ENCODE measurements around the gene GIMAP4. TPM values are rescaled to one million over a fixed set of nuclear protein-coding genes. Genes with fewer than 3 reads are reported as not detected.

The GIMAP4 gene
- total RNA-seq, 1 experiment from 2014 or later, result not detected

DNA sequence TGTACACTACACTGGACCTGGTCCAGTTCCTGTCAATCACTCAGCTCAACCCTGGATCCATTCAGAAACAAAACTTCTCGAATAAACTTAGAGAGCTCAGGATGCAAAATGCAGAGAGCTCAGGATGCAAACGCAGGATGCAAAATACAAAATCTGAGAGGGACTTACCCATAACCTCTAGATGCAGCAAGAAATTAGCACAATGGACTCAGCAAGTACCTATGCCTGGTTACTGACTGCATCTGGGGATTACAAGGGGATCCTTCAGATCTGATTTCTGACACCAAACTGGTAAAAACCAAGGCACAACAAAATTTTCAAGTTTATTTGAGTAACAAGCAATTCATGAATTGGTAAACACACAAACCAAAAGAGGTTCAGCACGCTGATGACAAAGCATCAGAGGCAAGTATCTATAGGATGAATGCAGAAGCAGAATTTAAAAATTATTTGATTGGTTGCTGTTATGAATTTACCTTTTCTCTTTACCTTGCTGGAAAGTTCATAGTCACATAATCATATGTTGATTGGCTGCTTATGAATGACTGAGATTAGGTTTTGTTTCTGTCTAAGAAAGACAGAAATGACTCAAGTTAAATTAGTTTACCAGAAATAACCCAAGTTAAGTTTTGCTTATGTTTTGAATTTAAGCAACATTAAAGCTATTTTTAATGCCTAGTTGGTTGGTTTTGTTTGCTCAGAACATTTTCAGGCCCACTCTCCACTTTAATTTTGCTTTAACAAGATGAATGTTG lies 53.6 kb downstream of the GIMAP4 start:
- Mint-ChIP-seq H3K9me3 (ENCODE audit: low read depth, unreplicated experiment) (no peaks in the 10 kb centered on the region), H3K27ac (ENCODE audit: unreplicated experiment) (no peak overlapping the region), H3K4me3 (ENCODE audit: low read depth, unreplicated experiment) (no peak overlapping the region), H3K27me3 (ENCODE audit: unreplicated experiment) (peaks cover 8% of the 10 kb centered on the region), H3K36me3 (ENCODE audit: insufficient read depth, unreplicated experiment) (no peaks in the 10 kb centered on the region), H3K4me1 (ENCODE audit: low read depth, unreplicated experiment) (peaks cover 7% of the 10 kb centered on the region)
- TF ChIP-seq, protein P1, sequence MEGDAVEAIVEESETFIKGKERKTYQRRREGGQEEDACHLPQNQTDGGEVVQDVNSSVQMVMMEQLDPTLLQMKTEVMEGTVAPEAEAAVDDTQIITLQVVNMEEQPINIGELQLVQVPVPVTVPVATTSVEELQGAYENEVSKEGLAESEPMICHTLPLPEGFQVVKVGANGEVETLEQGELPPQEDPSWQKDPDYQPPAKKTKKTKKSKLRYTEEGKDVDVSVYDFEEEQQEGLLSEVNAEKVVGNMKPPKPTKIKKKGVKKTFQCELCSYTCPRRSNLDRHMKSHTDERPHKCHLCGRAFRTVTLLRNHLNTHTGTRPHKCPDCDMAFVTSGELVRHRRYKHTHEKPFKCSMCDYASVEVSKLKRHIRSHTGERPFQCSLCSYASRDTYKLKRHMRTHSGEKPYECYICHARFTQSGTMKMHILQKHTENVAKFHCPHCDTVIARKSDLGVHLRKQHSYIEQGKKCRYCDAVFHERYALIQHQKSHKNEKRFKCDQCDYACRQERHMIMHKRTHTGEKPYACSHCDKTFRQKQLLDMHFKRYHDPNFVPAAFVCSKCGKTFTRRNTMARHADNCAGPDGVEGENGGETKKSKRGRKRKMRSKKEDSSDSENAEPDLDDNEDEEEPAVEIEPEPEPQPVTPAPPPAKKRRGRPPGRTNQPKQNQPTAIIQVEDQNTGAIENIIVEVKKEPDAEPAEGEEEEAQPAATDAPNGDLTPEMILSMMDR (IDR thresholded peaks at IDR 0.05; ENCODE audit: unreplicated experiment), result no peak
- DNase-seq, result no peak
- intact Hi-C loops (cut with micrococcal nuclease; ENCODE audit: unreplicated experiment), result no loop called here
- CTCF ChIA-PET, result no interaction called here
- BruUV-seq (replicated peaks), result no TSS peak

DNA sequence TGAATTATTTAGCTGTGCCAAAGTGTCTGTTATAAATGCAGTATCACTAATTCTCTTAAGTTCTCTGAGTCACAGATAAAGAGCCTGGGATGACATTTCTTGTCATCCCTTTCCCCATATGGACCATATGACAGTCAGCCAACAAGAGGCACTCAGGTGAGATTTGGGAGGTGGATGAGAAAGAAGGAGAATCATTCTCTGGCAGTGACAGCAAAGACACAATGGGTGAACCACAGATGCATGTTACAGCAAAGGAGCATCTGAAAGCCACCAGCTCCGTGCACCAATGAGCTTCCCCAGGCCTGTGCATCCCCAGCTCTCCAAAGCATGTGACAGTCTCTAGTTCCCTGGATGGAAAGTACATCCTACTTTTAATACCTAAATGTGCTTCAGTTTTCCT lies 54.2 kb downstream of the GIMAP4 start:
- H3K27me3 Mint-ChIP-seq (ENCODE audit: unreplicated experiment), result peaks cover 14% of the 10 kb centered on the region

More for the DNA sequence above, 54.2 kb downstream of the GIMAP4 start:
- CTCF ChIA-PET, result no interaction called here
- intact Hi-C loops (cut with micrococcal nuclease; ENCODE audit: unreplicated experiment), result no loop called here
- Mint-ChIP-seq H3K36me3 (ENCODE audit: insufficient read depth, unreplicated experiment) (no peaks in the 10 kb centered on the region), H3K27ac (ENCODE audit: unreplicated experiment) (no peak overlapping the region), H3K9me3 (ENCODE audit: low read depth, unreplicated experiment) (no peaks in the 10 kb centered on the region), H3K4me3 (ENCODE audit: low read depth, unreplicated experiment) (no peak overlapping the region), H3K4me1 (ENCODE audit: low read depth, unreplicated experiment) (peaks cover 7% of the 10 kb centered on the region)
- TF ChIP-seq, protein P1 (IDR thresholded peaks at IDR 0.05; ENCODE audit: unreplicated experiment), result no peak
- DNase-seq, result no peak
- no TSS peak for BruUV-seq (replicated peaks)

Other genes starting within 250 kb of the GIMAP4 start
- 14.6 and 22.5 TPM in 2 replicates for gene LRRC61, start 244.0 kb upstream of the GIMAP4 start, total RNA-seq (2022)
- gene ACTR3C, start 243.8 kb upstream of the GIMAP4 start, total RNA-seq (2022), result 22.8 and 26.0 TPM in 2 replicates
- gene RARRES2, start 225.8 kb upstream of the GIMAP4 start, total RNA-seq (2022), result 9.1 and 13.0 TPM in 2 replicates
- gene REPIN1, start 198.6 kb upstream of the GIMAP4 start, total RNA-seq (2022), result 185 and 189 TPM in 2 replicates
- 5.3 and 5.8 TPM in 2 replicates for gene ZNF775, start 188.1 kb upstream of the GIMAP4 start, total RNA-seq (2022)
- not detected in 2 replicates for gene GIMAP8, start 116.8 kb upstream of the GIMAP4 start, total RNA-seq (2022)
- gene GIMAP7, start 52.5 kb upstream of the GIMAP4 start, total RNA-seq (2022), result not detected in 2 replicates
- not detected in 2 replicates for gene GIMAP6, start 65.0 kb downstream of the GIMAP4 start, total RNA-seq (2022)
- 3.9 and 4.7 TPM in 2 replicates for gene GIMAP2, start 118.3 kb downstream of the GIMAP4 start, total RNA-seq (2022)
- gene GIMAP1, start 149.2 kb downstream of the GIMAP4 start, total RNA-seq (2022), result not detected in 2 replicates
- gene GIMAP5, start 170.0 kb downstream of the GIMAP4 start, total RNA-seq (2022), result not detected in 2 replicates
- 3.1 and 7.3 TPM in 2 replicates for gene TMEM176B, start 233.0 kb downstream of the GIMAP4 start, total RNA-seq (2022)
- 1.5 and 6.1 TPM in 2 replicates for gene TMEM176A, start 233.4 kb downstream of the GIMAP4 start, total RNA-seq (2022)